ENCODE results near the gene DAB2. TPM values are rescaled to one million over a fixed set of nuclear protein-coding genes. Genes with fewer than 3 reads are reported as not detected.

The DAB2 gene
- total RNA-seq, 1 experiment from 2014 or later = 0.59 TPM

- no peak for DNase-seq (ENCODE audit: extremely low read depth, low read depth)
Observed at GRCh38 chr5:39394946-39395345, 29.8 kb downstream of the DAB2 start.

- no peak for DNase-seq (ENCODE audit: extremely low read depth, low read depth)
Observed at GRCh38 chr5:39390945-39391344, 33.8 kb downstream of the DAB2 start.

GRCh38 chr5:39387293-39387692, 37.5 kb downstream of the DAB2 start:
- DNase-seq (ENCODE audit: extremely low read depth, low read depth) = no peak

- no peak for DNase-seq (ENCODE audit: extremely low read depth, low read depth)
Observed at GRCh38 chr5:39384271-39384670, 40.5 kb downstream of the DAB2 start.

GRCh38 chr5:39381376-39381775, 43.4 kb downstream of the DAB2 start:
- DNase-seq (ENCODE audit: extremely low read depth, low read depth) = no peak

- no peak for DNase-seq (ENCODE audit: extremely low read depth, low read depth)
Observed at GRCh38 chr5:39379693-39380092, 45.1 kb downstream of the DAB2 start.

GRCh38 chr5:39377613-39378012, 47.2 kb downstream of the DAB2 start:
- DNase-seq (ENCODE audit: extremely low read depth, low read depth) = no peak

- DNase-seq (ENCODE audit: extremely low read depth, low read depth) = peak; percentile 70
Observed at GRCh38 chr5:39376293-39376714, 48.5 kb downstream of the DAB2 start.

GRCh38 chr5:39373791-39374190, 51.0 kb downstream of the DAB2 start:
- DNase-seq (ENCODE audit: extremely low read depth, low read depth) = no peak

- no peak for DNase-seq (ENCODE audit: extremely low read depth, low read depth)
Observed at GRCh38 chr5:39371367-39371635, 53.5 kb downstream of the DAB2 start.

GRCh38 chr5:39370555-39371366, 54.0 kb downstream of the DAB2 start:
- no peak for DNase-seq (ENCODE audit: extremely low read depth, low read depth)

- DNase-seq (ENCODE audit: extremely low read depth, low read depth) = no peak
Observed at GRCh38 chr5:39369123-39369815, 55.5 kb downstream of the DAB2 start.

- no peak for DNase-seq (ENCODE audit: extremely low read depth, low read depth)
Observed at GRCh38 chr5:39368116-39368515, 56.7 kb downstream of the DAB2 start.

GRCh38 chr5:39367711-39368110, 57.1 kb downstream of the DAB2 start:
- DNase-seq (ENCODE audit: extremely low read depth, low read depth) = no peak

- DNase-seq (ENCODE audit: extremely low read depth, low read depth) = no peak
Observed at GRCh38 chr5:39364367-39364766, 60.4 kb downstream of the DAB2 start, which contains the start of gene C9. Gene C9, minus strand, starts transcription at chr5:39364495. Its CDS starts 31 bp downstream, at chr5:39364464.

- DNase-seq (ENCODE audit: extremely low read depth, low read depth) = no peak
Observed at GRCh38 chr5:39363217-39363616, 61.6 kb downstream of the DAB2 start.

GRCh38 chr5:39362646-39363045, 62.1 kb downstream of the DAB2 start:
- no peak for DNase-seq (ENCODE audit: extremely low read depth, low read depth)

- DNase-seq (ENCODE audit: extremely low read depth, low read depth) = no peak
Observed at GRCh38 chr5:39361306-39361705, 63.5 kb downstream of the DAB2 start.

GRCh38 chr5:39360471-39361111, 64.2 kb downstream of the DAB2 start:
- DNase-seq (ENCODE audit: extremely low read depth, low read depth) = no peak

GRCh38 chr5:39356263-39356662, 68.5 kb downstream of the DAB2 start:
- DNase-seq (ENCODE audit: extremely low read depth, low read depth) = no peak

- no peak for DNase-seq (ENCODE audit: extremely low read depth, low read depth)
Observed at GRCh38 chr5:39355324-39355723, 69.5 kb downstream of the DAB2 start.
